HG03354 (cell line): ENCODE results near the gene STX8.
A peak's percentile ranks its signal among the peaks of the same experiment; 100 is the strongest.
"Not testable (repeated sequence)": the region's sequence is repeated elsewhere in the genome, so short reads cannot be mapped to it uniquely, and the experiment has no call there.

Experiments used
- ATAC-seq: cut with Tn5 transposase; IDR thresholded peaks from one replicate; pipeline ENCODE4 v1.9.1; 2021; ENCODE audit warnings: mild to moderate bottlenecking; ENCODE audit not compliant: unreplicated experiment, poor library complexity, severe bottlenecking

STX8 gene

GRCh38 chr17:9408868-9409829, 166.5 kb downstream of the STX8 start:
- ATAC-seq, result no peak

DNA sequence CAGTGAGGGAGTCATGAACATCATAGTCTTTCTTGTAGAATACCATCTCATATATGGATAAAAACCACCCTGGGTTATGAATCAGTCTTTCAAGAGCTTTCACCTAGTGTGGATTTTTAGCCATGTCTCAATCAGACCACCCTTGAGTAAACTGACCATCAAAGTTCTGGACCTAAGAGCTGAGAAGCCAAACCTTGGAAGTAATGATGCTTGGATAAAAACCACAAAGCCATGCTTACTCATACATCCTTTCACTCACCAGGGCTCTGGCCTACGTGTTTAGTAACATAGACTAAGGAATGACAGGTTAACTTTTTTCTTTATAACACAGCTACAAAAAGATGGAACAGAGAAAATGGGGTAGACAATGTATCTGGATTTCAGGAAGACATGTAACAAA, 167.2 kb downstream of the STX8 start:
- ATAC-seq, result no peak

DNA sequence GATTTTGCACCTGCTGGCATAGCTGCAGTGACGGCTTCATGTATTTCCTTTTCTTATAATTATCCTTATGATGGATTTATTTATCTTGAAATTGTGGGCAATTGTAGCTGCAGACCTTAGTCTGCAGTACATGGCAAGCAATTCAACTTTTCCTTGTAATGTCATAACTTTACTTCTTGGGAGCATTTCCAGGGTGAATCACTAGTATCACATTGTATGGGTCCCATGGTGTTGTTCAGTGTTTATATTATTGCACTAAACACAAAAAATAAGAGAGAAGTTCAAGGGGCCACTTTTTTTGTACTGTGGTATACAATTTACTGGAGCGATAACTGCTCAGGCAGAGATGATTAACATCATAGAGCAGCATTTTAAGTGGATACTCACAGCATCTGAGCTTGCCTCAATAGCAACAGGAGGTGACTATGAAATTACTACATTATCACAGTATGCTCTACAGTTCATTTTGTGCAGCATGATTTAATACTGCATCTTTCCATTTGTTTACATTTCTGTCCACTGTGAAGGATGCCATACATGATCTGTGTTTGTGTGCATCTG, 169.5 kb downstream of the STX8 start:
- ATAC-seq, result no peak

- ATAC-seq, result no peak
These were observed 172.4 kb downstream of the STX8 start for GRCh38 chr17:9403257-9403656.

GRCh38 chr17:9402590-9403199, 172.9 kb downstream of the STX8 start:
- ATAC-seq, result no peak

DNA sequence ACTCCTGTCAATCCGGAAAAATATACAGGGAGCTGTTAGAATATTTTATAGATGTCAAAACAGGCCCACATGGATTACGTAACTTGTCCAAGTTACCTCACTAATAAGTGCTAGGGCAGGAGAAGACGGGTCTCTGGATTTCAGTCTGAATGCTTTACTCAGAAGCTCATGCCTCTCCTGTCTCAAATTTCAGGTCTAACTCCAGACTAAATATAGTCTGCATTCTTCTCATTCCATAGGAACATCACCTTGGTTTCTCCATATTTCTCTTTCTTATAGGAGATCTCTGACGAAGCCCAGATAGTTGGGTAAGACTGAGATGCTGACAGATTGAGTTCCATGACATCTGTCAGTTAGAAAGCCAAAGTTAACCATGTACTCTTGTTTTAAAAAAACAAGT, 174.2 kb downstream of the STX8 start:
- no peak for ATAC-seq

- ATAC-seq, result peak; percentile 68
These were observed 186.5 kb downstream of the STX8 start for GRCh38 chr17:9389111-9389527.

GRCh38 chr17:9386401-9386800, 189.2 kb downstream of the STX8 start:
- no peak for ATAC-seq

DNA sequence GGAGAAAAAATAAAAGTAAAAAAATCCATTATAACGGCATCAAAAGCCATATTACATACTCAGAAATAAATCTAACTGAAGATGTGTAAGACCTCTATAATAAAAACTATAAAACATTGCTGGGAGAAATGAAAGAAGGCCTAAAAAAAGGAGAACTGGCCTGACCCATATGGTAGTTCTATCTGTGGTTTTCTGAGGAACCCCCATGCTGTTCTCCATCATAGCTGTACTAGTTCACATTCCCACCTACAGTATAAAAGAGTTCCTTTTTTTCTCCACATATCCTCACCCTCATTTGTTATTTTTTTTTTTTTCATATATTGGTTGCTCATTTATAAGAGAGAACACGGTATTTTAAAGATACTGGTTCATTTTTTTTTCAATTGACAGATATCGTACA, 191.8 kb downstream of the STX8 start:
- ATAC-seq, result no peak

- ATAC-seq, result no peak
These were observed 193.0 kb downstream of the STX8 start for GRCh38 chr17:9382626-9383025.

GRCh38 chr17:9381068-9381467, 194.6 kb downstream of the STX8 start:
- ATAC-seq, result no peak

- no peak for ATAC-seq
These were observed 195.3 kb downstream of the STX8 start for GRCh38 chr17:9380361-9380760.

- not testable (repeated sequence) for ATAC-seq
These were observed 199.4 kb downstream of the STX8 start for GRCh38 chr17:9376177-9376576.

- ATAC-seq, result no peak
These were observed 204.6 kb downstream of the STX8 start for GRCh38 chr17:9371019-9371418.

DNA sequence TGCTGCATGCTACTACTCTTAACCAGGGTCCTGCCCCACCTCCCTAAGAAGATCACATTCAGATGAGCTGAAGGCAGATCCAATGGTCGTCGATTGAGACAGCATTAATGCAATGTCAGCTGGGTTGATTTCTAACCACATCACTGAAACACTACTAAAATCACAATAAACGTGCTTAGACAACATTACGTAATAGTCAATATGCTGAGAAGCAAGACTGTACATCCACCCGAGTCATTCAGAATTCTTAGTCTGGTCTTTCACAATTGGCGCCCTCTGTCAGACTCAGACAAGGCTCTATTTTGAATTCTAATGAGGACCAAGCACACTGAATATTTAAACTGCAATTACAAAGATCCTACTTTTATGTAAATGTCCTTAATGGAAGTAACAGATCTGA, 205.2 kb downstream of the STX8 start:
- no peak for ATAC-seq

- no peak for ATAC-seq
These were observed 207.0 kb downstream of the STX8 start for GRCh38 chr17:9368631-9369030.

DNA sequence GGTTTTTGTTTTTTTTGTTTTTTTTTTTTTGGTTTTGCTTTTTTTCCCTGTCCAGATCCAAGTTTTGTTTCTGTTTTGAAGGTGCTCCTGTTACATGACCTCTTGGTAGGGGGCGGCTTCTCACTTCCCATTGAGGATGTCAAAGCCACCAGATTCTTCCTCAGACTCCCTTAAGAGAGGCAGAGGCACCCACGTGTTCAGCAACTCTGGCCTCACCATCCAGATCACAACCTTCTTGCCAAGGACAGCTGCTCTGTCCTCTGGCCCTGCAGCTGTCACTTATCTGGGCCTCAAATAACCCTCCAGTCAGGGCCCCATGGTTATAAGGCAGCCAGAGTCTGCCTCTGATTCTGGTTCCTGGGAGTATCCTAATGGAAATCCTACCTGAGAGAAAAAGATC, 208.5 kb downstream of the STX8 start:
- ATAC-seq, result no peak

DNA sequence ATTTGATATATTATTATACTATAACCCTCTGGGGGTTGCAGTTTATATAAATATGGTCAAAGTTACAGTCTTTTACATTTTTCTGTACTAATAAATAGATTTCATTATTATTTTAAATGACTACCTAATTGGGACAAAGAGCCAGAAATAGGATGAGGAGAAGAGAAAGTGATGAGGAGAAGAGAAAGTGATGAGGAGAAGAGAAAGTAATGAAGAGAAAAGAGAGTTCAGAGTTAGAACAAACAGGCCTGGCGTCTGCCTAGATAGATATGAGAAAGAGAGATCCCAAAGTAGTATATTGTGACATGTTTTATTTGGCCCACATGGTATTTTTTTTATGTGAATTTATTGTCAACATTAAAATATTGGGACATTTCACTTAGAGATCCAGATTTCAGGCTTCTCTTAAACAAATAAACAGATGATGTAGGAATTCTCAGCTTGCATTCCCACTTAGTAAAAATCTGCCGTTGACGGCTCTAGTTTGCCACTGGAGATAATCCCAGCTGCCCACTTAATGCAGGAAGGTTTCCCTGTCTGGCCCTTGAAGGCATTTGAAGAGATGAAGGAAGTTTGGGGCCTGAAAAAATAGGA, 210.7 kb downstream of the STX8 start:
- no peak for ATAC-seq

- ATAC-seq, result no peak
These were observed 211.9 kb downstream of the STX8 start for GRCh38 chr17:9363440-9364350.
